Adipocyte (in vitro differentiated cells): ENCODE results near the gene LEF1.

Experiments used
- DNase-seq: peaks from one replicate; pipeline ENCODE4 v3.0.0-alpha.2; 2015; ENCODE audit warnings: low read depth
- H3K27me3 ChIP-seq: replicated peaks from 2 replicates; pipeline ENCODE4 v1.7.0; 2013; ENCODE audit warnings: mild to moderate bottlenecking, low read length, moderate library complexity; ENCODE audit not compliant: control insufficient read depth, insufficient read depth
- H3K36me3 ChIP-seq: 2 replicates; pipeline ENCODE4 v1.7.0; 2013; ENCODE audit warnings: low read length, mild to moderate bottlenecking, moderate library complexity; ENCODE audit not compliant: control insufficient read depth, insufficient read depth, severe bottlenecking
- H3K4me1 ChIP-seq: 2 replicates; pipeline ENCODE4 v1.7.0; 2013; ENCODE audit warnings: mild to moderate bottlenecking, low read length, moderate library complexity; ENCODE audit not compliant: control insufficient read depth, insufficient read depth
- H3K4me3 ChIP-seq: 2 replicates; pipeline ENCODE4 v1.7.0; 2013; ENCODE audit warnings: mild to moderate bottlenecking, low read length, moderate library complexity
- H3K9ac ChIP-seq: 2 replicates; pipeline ENCODE4 v1.7.0; 2013; ENCODE audit warnings: mild to moderate bottlenecking, low read length, moderate library complexity
- H3K9me3 ChIP-seq: 2 replicates; pipeline ENCODE4 v1.7.0; 2013; ENCODE audit warnings: mild to moderate bottlenecking, low read length, moderate library complexity; ENCODE audit not compliant: control insufficient read depth

The LEF1 gene

DNA sequence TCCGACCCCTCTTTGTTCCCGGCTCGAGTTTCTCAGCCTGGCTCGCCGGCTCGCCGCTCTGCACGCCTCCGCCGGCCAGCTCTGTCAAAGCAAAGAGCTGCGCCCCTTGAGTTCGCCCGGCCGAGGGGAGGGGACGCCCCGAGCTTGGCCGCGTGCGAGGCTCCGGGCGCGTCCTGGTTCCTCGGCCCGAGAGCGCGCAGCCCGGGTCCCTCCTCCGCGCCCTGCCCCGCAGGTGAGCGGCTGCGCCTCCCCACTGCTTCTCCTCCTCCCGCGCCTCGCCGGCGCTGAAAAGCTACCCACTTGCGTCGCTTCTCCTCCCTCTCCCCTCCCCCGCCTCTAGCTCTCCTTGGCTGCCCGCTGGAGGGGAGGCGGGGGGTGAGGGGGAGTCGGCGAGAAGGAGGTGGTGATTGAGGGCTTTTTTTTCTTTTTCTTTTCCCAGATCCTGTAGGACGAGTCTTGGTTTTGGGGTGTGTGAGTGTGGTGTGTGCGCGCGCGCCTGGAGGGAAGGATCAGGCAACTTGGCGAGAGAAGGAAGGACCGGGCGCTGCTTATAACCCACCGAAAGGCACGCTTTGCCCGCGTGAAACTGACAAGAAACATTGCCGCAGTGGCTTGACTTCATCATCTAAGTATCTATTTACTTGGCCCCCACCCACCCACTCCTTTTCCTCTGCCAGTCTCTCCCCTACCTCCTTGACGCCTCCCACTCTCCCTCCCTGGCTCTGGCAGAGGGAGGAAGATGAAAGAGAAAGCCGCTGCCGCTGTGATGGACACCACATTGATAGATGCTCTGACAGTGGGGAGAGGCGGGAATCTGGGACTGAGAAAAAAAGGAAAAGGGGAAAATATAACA is at the start of gene LEF1:
Gene LEF1, minus strand, starts transcription at position 262 of the 853 bp plus-strand sequence. CDS start 1,165 bp downstream, outside the sequence.
- Histone ChIP-seq H3K4me3 (peak within 1 kb of the TSS; percentile 85), H3K27me3 (peaks cover 75% of the 10 kb centered on the region), H3K36me3 (no peaks in the 10 kb centered on the region), H3K9ac (no peak within 1 kb of the TSS), H3K4me1 (peaks cover 6% of the 10 kb centered on the region), H3K9me3 (no peaks in the 10 kb centered on the region)
- DNase-seq: peak; percentile 71

DNA sequence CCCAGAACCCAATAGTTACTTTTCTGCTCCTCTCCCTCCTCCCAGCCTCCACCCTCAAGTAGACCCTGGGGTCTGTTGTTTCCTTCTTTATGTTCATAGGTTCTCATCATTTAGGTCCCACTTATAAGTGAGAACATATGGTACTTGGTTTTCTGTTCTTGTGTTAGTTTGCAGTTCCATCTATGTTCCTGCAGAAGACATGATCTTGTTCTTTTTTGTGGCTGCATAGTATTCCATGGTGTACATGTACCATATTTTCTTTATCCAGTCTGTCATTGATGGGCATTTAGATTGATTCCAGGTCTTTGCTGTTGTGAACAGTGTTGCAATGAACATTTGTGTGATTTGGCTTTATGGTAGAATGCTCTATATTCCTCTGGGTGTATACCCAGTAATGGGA is 47.8 kb upstream of the LEF1 start:
- H3K4me1 ChIP-seq: no peaks in the 10 kb centered on the region
- DNase-seq: no peak
- H3K9me3 ChIP-seq: no peaks in the 10 kb centered on the region
- no peak overlapping the region for H3K4me3 ChIP-seq
- no peaks in the 10 kb centered on the region for H3K27me3 ChIP-seq
- H3K9ac ChIP-seq: no peak overlapping the region
- no peaks in the 10 kb centered on the region for H3K36me3 ChIP-seq

- Histone ChIP-seq H3K27me3 (no peaks in the 10 kb centered on the region), H3K4me1 (no peaks in the 10 kb centered on the region), H3K9ac (no peak overlapping the region), H3K9me3 (no peaks in the 10 kb centered on the region), H3K4me3 (no peak overlapping the region), H3K36me3 (no peaks in the 10 kb centered on the region)
- no peak for DNase-seq
These were observed 46.3 kb upstream of the LEF1 start for GRCh38 chr4:108215055-108215454.

DNA sequence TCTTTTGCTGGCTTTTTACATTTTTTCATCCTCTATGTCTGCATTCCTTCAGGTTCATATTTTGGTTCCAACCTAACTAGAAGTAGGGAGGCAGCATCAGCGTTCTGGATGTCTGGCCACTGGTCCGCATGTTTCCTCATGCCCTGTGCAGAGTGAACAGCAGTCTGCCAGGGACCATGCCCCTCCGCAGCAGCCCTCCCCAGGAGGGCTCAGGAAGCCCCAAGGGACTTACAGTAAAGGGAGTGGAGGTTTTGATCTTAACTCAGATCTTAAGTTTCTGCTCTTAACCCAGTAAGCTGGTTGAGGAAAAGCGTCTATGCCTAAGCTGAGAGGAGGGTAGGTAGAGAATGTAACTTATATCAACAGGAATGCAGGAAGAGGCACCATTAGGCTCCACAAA is 45.0 kb upstream of the LEF1 start:
- Histone ChIP-seq H3K27me3 (no peaks in the 10 kb centered on the region), H3K4me3 (no peak overlapping the region)

GRCh38 chr4:108213308-108213707 is 44.6 kb upstream of the LEF1 start:
- H3K4me1 ChIP-seq: no peaks in the 10 kb centered on the region
- no peak overlapping the region for H3K4me3 ChIP-seq
- H3K9me3 ChIP-seq: no peaks in the 10 kb centered on the region
- H3K36me3 ChIP-seq: no peaks in the 10 kb centered on the region
- H3K9ac ChIP-seq: no peak overlapping the region
- no peak for DNase-seq
- no peaks in the 10 kb centered on the region for H3K27me3 ChIP-seq

More for the DNA sequence above, 45.0 kb upstream of the LEF1 start:
- Histone ChIP-seq H3K4me1 (no peaks in the 10 kb centered on the region), H3K9me3 (no peaks in the 10 kb centered on the region), H3K36me3 (no peaks in the 10 kb centered on the region), H3K9ac (no peak overlapping the region)
- DNase-seq: no peak

GRCh38 chr4:108210989-108211835 is 42.5 kb upstream of the LEF1 start:
- Histone ChIP-seq H3K9ac (no peak overlapping the region), H3K27me3 (no peaks in the 10 kb centered on the region), H3K4me3 (no peak overlapping the region), H3K36me3 (no peaks in the 10 kb centered on the region), H3K4me1 (no peaks in the 10 kb centered on the region), H3K9me3 (no peaks in the 10 kb centered on the region)
- no peak for DNase-seq

DNA sequence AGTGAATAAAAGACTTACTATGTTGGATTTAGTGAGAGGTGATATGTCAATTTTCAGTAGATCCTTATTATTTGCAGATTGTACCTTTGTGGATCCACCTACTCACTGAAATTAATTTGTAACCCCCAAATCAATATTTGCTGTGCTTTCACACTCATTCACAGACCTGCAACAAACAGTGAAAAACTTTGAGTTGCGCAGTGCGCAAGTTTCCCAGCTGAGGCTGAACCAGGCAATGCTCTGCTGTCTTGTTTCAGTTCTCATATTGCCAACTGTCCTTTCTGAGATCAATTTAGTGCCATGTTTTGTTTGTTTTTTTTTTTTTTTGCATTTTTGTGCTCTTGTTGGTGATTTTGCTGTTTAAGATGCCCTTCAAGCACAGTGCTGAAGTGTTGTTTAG is 40.8 kb upstream of the LEF1 start:
- Histone ChIP-seq H3K4me1 (no peaks in the 10 kb centered on the region), H3K9ac (no peak overlapping the region), H3K27me3 (no peaks in the 10 kb centered on the region), H3K4me3 (no peak overlapping the region), H3K9me3 (no peaks in the 10 kb centered on the region), H3K36me3 (no peaks in the 10 kb centered on the region)
- no peak for DNase-seq

- no peak for DNase-seq
- Histone ChIP-seq H3K27me3 (no peaks in the 10 kb centered on the region), H3K4me3 (no peak overlapping the region), H3K9me3 (no peaks in the 10 kb centered on the region), H3K4me1 (no peaks in the 10 kb centered on the region), H3K36me3 (no peaks in the 10 kb centered on the region), H3K9ac (no peak overlapping the region)
These were observed 37.1 kb upstream of the LEF1 start for GRCh38 chr4:108205859-108206258.

- no peak for DNase-seq
- Histone ChIP-seq H3K27me3 (no peaks in the 10 kb centered on the region), H3K4me1 (no peaks in the 10 kb centered on the region), H3K9ac (no peak overlapping the region), H3K9me3 (no peaks in the 10 kb centered on the region), H3K36me3 (no peaks in the 10 kb centered on the region), H3K4me3 (no peak overlapping the region)
These were observed 35.8 kb upstream of the LEF1 start for GRCh38 chr4:108204518-108204917.

DNA sequence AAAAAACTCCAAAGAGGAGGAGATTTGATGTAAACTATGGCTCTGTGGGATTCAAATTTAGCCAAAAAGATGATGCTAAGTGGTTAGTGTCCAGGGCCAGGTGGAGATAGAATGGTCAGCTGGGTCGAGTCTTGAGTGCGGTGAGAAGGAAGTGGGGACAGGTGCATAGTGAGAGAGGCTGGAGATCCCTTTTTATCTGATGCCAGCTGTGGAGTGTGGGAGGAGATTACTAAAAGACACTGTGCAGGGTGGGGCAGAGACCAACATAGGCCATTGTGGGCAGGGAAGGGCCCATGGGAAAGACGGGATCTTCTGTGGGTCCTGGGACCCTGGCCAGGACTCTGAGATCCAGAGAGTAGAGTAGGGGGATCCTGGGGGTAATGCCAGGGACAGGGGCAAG is 34.6 kb upstream of the LEF1 start:
- no peak for DNase-seq
- Histone ChIP-seq H3K36me3 (no peaks in the 10 kb centered on the region), H3K4me3 (no peak overlapping the region), H3K27me3 (no peaks in the 10 kb centered on the region), H3K4me1 (no peaks in the 10 kb centered on the region), H3K9ac (no peak overlapping the region), H3K9me3 (no peaks in the 10 kb centered on the region)

- Histone ChIP-seq H3K27me3 (no peaks in the 10 kb centered on the region), H3K9ac (no peak overlapping the region), H3K4me1 (no peaks in the 10 kb centered on the region), H3K9me3 (no peaks in the 10 kb centered on the region), H3K36me3 (no peaks in the 10 kb centered on the region), H3K4me3 (no peak overlapping the region)
- DNase-seq: no peak
These were observed 33.0 kb upstream of the LEF1 start for GRCh38 chr4:108201774-108202173.
